NOMO-1 treated with DMSO at 0.1 percent for 48 hours (cell line): ENCODE measurements around the gene USP5.

Experiments
- DNase-seq: peaks from one replicate; lab custom pipeline; 2025; ENCODE audit not compliant: unreplicated experiment; lab: John Stamatoyannopoulos, UW

Gene USP5

GRCh38 chr12:6826125-6826733, 25.7 kb upstream of the USP5 start:
- DNase-seq = no peak

- DNase-seq = no peak
Measured at GRCh38 chr12:6826734-6827436, 25.1 kb upstream of the USP5 start.

- DNase-seq = no peak
Measured at GRCh38 chr12:6827437-6827911, 24.5 kb upstream of the USP5 start.

- DNase-seq = no peak
Measured at GRCh38 chr12:6827982-6828780, 23.8 kb upstream of the USP5 start, which contains the start of gene P3H3. P3H3 (plus strand) TSS chr12:6828407; CDS start chr12:6828441, 34 bp downstream.

GRCh38 chr12:6828781-6829535, 23.0 kb upstream of the USP5 start:
- no peak for DNase-seq

GRCh38 chr12:6829536-6830220, 22.3 kb upstream of the USP5 start:
- DNase-seq = no peak

- DNase-seq = no peak
Measured at GRCh38 chr12:6830286-6830890, 21.6 kb upstream of the USP5 start.

GRCh38 chr12:6830999-6831398, 21.0 kb upstream of the USP5 start:
- DNase-seq = no peak

- DNase-seq = no peak
Measured at GRCh38 chr12:6831450-6831995, 20.4 kb upstream of the USP5 start.

GRCh38 chr12:6832125-6832524, 19.8 kb upstream of the USP5 start:
- no peak for DNase-seq

- no peak for DNase-seq
Measured at GRCh38 chr12:6833189-6833890, 18.6 kb upstream of the USP5 start.

- DNase-seq = no peak
Measured at GRCh38 chr12:6834254-6834653, 17.7 kb upstream of the USP5 start.

- DNase-seq = no peak
Measured at GRCh38 chr12:6834873-6835272, 17.1 kb upstream of the USP5 start.

- no peak for DNase-seq
Measured at GRCh38 chr12:6836851-6837250, 15.1 kb upstream of the USP5 start.

- no peak for DNase-seq
Measured at GRCh38 chr12:6837370-6838060, 14.4 kb upstream of the USP5 start.

- no peak for DNase-seq
Measured at GRCh38 chr12:6838854-6839253, 13.1 kb upstream of the USP5 start.

GRCh38 chr12:6839482-6840201, 12.3 kb upstream of the USP5 start:
- DNase-seq = no peak

- DNase-seq = no peak
Measured at GRCh38 chr12:6840330-6840729, 11.6 kb upstream of the USP5 start.
